ENCODE measurements around the gene LUC7L2.

- TF ChIP-seq ZNF512 (tag; IDR thresholded peaks at IDR 0.05) (no peak), ATF1 (CRISPR knock-in tag; IDR thresholded peaks at IDR 0.05) (no peak), ATF1 (tag; IDR thresholded peaks at IDR 0.05) (no peak), CTCF (IDR thresholded peaks at IDR 0.05 in 2 of 3, conservative IDR thresholded peaks at IDR 0.05 in 1 of 3; ENCODE audit: insufficient read depth in 2 of 3, low read depth in 1 of 3, low read length in 3 of 3) (no peak), REST (IDR thresholded peaks at IDR 0.05; ENCODE audit: borderline replicate concordance) (no peak), REST (CRISPR knock-in tag; IDR thresholded peaks at IDR 0.05; ENCODE audit: low read depth) (no peak), ZNF274 (IDR thresholded peaks at IDR 0.05; ENCODE audit: borderline replicate concordance, low read depth, low read length) (no peak), SRSF9 (IDR thresholded peaks at IDR 0.05; ENCODE audit: borderline replicate concordance, low read depth, low read length) (no peak), USF2 (CRISPR knock-in tag; IDR thresholded peaks at IDR 0.05) (no peak), GTF3C2 (IDR thresholded peaks at IDR 0.05; ENCODE audit: borderline replicate concordance, extremely low read depth, insufficient read length) (no peak), TSHZ1 (CRISPR knock-in tag; IDR thresholded peaks at IDR 0.05) (no peak), RB1 (IDR thresholded peaks at IDR 0.05; ENCODE audit: low read depth) (no peak)
Measured at GRCh38 chr7:139455789-139456188, 96.1 kb downstream of the LUC7L2 start.
